IMR-90 (cell line): ENCODE measurements around the gene UNC93B1. TPM values are rescaled to one million over a fixed set of nuclear protein-coding genes. Genes with fewer than 3 reads are reported as not detected.

Experiments
- ATAC-seq: fragments of 200-7000 bp; cut with Tn5 transposase; 2 replicates; pipeline ENCODE4 v1.9.1; 2020; ENCODE audit warnings: low read depth, mild to moderate bottlenecking, moderate library complexity
- BruUV-seq: library from RNA; stranded (reverse); fragments of 400-500 nt; replicated peaks from 2 replicates; lab custom pipeline; 2021; lab: Mats Ljungman, UMichigan
- CTCF ChIA-PET: fragments of 300-600 bp; formaldehyde crosslinking; extraction: SDS; loops from one replicate; lab custom pipeline; 2021; ENCODE audit warnings: antibody characterized with exemption; lab: Yijun Ruan, JAX
- POLR2A ChIA-PET: fragments of 300-600 bp; sonication (Branson Sonifier 250); formaldehyde crosslinking; loops from one replicate; lab custom pipeline; 2022; ENCODE audit warnings: antibody characterized with exemption; ENCODE audit not compliant: unreplicated experiment; lab: Charles Lee
- DNase-seq: peaks from one replicate; pipeline ENCODE4 v3.0.0; 2013
- H2AFZ ChIP-seq: replicated peaks from 2 replicates; pipeline ENCODE3; 2013; ENCODE audit warnings: low read length, mild to moderate bottlenecking; ENCODE audit not compliant: poor library complexity
- H2AK5ac ChIP-seq: 2 replicates; pipeline ENCODE4 v1.6.1; 2013; ENCODE audit warnings: low read depth, low read length, inconsistent platforms
- H2AK9ac ChIP-seq: replicated peaks from 2 replicates; pipeline ENCODE3; 2013; ENCODE audit warnings: mild to moderate bottlenecking, low read depth, low read length, moderate library complexity; ENCODE audit not compliant: poor library complexity
- H2BK120ac ChIP-seq: 2 replicates; pipeline ENCODE4 v1.6.1; 2013; ENCODE audit warnings: low read depth, low read length, inconsistent platforms
- H2BK15ac ChIP-seq: 3 replicates; pipeline ENCODE4 v1.6.1; 2013; ENCODE audit warnings: low read depth, low read length, inconsistent platforms
- H2BK20ac ChIP-seq: 2 replicates; pipeline ENCODE4 v1.6.1; 2013; ENCODE audit warnings: low read depth, mild to moderate bottlenecking, inconsistent platforms, low read length, moderate library complexity
- H2BK5ac ChIP-seq: 2 replicates; pipeline ENCODE4 v1.6.1; 2013; ENCODE audit warnings: mild to moderate bottlenecking, low read depth, low read length, inconsistent platforms; ENCODE audit not compliant: poor library complexity, severe bottlenecking
- H3K14ac ChIP-seq: replicated peaks from 2 replicates; pipeline ENCODE4 v1.6.1; 2013; ENCODE audit warnings: low read depth, low read length, inconsistent platforms
- H3K18ac ChIP-seq: 2 replicates; pipeline ENCODE4 v1.6.1; 2013; ENCODE audit warnings: low read depth, low read length, control low read depth
- H3K23ac ChIP-seq: 2 replicates; pipeline ENCODE4 v1.6.1; 2013; ENCODE audit warnings: low read depth, low read length, inconsistent platforms
- H3K27ac ChIP-seq: 2 replicates; pipeline ENCODE4 v1.5.1; 2013; ENCODE audit warnings: mild to moderate bottlenecking, control low read depth, low read length; ENCODE audit not compliant: insufficient read depth
- H3K27me3 ChIP-seq: 2 replicates; pipeline ENCODE4 v1.6.1; 2013; ENCODE audit warnings: low read length; ENCODE audit not compliant: control insufficient read depth, insufficient read depth
- H3K36me3 ChIP-seq: 2 replicates; pipeline ENCODE4 v1.6.1; 2013; ENCODE audit warnings: low read length, mixed read lengths; ENCODE audit not compliant: control insufficient read depth, insufficient read depth
- H3K4ac ChIP-seq: 2 replicates; pipeline ENCODE4 v1.6.1; 2013; ENCODE audit warnings: low read depth, low read length, inconsistent platforms
- H3K4me1 ChIP-seq: 2 replicates; pipeline ENCODE4 v1.6.1; 2013; ENCODE audit warnings: low read length, mixed read lengths; ENCODE audit not compliant: control insufficient read depth, insufficient read depth
- H3K4me2 ChIP-seq: 2 replicates; pipeline ENCODE4 v1.6.1; 2013; ENCODE audit warnings: low read depth, mild to moderate bottlenecking, control low read depth, low read length, moderate library complexity
- H3K4me3 ChIP-seq: 2 replicates; pipeline ENCODE4 v1.5.1; 2013; ENCODE audit warnings: low read depth, mild to moderate bottlenecking, control low read depth, low read length, moderate library complexity; ENCODE audit not compliant: insufficient read depth
- H3K56ac ChIP-seq: 2 replicates; pipeline ENCODE4 v1.6.1; 2013; ENCODE audit warnings: low read length, inconsistent platforms; ENCODE audit not compliant: insufficient read depth; ENCODE audit errors: extremely low read depth
- H3K79me1 ChIP-seq, 2 experiments: 2 replicates each; pipeline ENCODE4 v1.6.1; 2013; ENCODE audit warnings: low read length in 2 of 2, inconsistent platforms in 1 of 2, low read depth in 1 of 2
- H3K9ac ChIP-seq: 2 replicates; pipeline ENCODE4 v1.6.1; 2013; ENCODE audit warnings: low read depth, low read length, control low read depth
- H3K9me1 ChIP-seq: 2 replicates; pipeline ENCODE4 v1.6.1; 2013; ENCODE audit warnings: low read length, inconsistent platforms; ENCODE audit not compliant: insufficient read depth
- H3K9me3 ChIP-seq: 2 replicates; pipeline ENCODE4 v1.6.1; 2013; ENCODE audit warnings: low read length; ENCODE audit not compliant: control insufficient read depth, insufficient read depth
- H4K20me1 ChIP-seq: 2 replicates; pipeline ENCODE4 v1.6.1; 2013; ENCODE audit warnings: low read length, inconsistent platforms; ENCODE audit not compliant: insufficient read depth
- H4K5ac ChIP-seq: 2 replicates; pipeline ENCODE4 v1.6.1; 2013; ENCODE audit warnings: mild to moderate bottlenecking, low read depth, low read length, control low read depth
- H4K8ac ChIP-seq, 2 experiments: 2 replicates each; pipeline ENCODE4 v1.6.1; 2013; ENCODE audit warnings: low read depth in 2 of 2, low read length in 2 of 2, control low read depth in 1 of 2, inconsistent platforms in 1 of 2
- H4K91ac ChIP-seq: 2 replicates; pipeline ENCODE4 v1.6.1; 2013; ENCODE audit warnings: low read depth, low read length, inconsistent platforms; ENCODE audit not compliant: insufficient read depth
- MAZ ChIP-seq: IDR thresholded peaks from 2 replicates; pipeline ENCODE4 v1.6.1; 2012; ENCODE audit warnings: low read depth, mild to moderate bottlenecking, low read length, improper control_type of control experiment, moderate library complexity, borderline replicate concordance
- MXI1 ChIP-seq: IDR thresholded peaks from 2 replicates; pipeline ENCODE4 v1.6.1; 2012; ENCODE audit warnings: low read depth, mild to moderate bottlenecking, low read length, moderate library complexity, borderline replicate concordance
- POLR2A ChIP-seq: IDR thresholded peaks from 2 replicates; pipeline ENCODE4 v1.6.1; 2012; ENCODE audit warnings: mild to moderate bottlenecking, low read depth, low read length
- RCOR1 ChIP-seq: IDR thresholded peaks from 2 replicates; pipeline ENCODE4 v1.6.1; 2012; ENCODE audit warnings: mild to moderate bottlenecking, low read length, improper control_type of control experiment; ENCODE audit not compliant: insufficient replicate concordance
- WGBS, 2 experiments: methylation state at CpG; one replicate each; pipeline versions ENCODE4 v1.1.5 to v1.1.7; 2013; ENCODE audit warnings: missing lambda C conversion rate in 2 of 2; ENCODE audit not compliant: insufficient read length in 1 of 2; ENCODE audit errors: extremely low coverage in 2 of 2; 5-methylcytosine and 5-hydroxymethylcytosine counted together
- dilution Hi-C: fragments of 300-500 bp; cut with HindIII; formaldehyde crosslinking; loops from one replicate; pipeline ENCODE4 v1.14.3; 2018; ENCODE audit warnings: low sequenced_read_pairs; ENCODE audit not compliant: unreplicated experiment
- in situ Hi-C: fragments of 300-500 bp; cut with MboI; formaldehyde crosslinking; loops from 3 replicates; pipeline ENCODE4 v1.14.3; 2019; ENCODE audit warnings: low sequenced_read_pairs, inconsistent platforms, mixed read lengths
- intact Hi-C: fragments of 100-400 bp; cut with micrococcal nuclease; formaldehyde crosslinking; loops from 2 replicates; pipeline ENCODE4 v1.10.0; 2022
- polyA plus RNA-seq, 3 experiments: library from polyadenylated mRNA; depleted of rRNA; stranded (reverse); fragments of >200 nt; gene quantifications; 2 replicates each; pipeline ENCODE4 v1.2.3, GENCODE V29; 2012; ENCODE audit warnings: low replicate concordance in 1 of 3
- total RNA-seq: library from RNA; depleted of rRNA; stranded (reverse); fragments of >200 nt; gene quantifications from 2 replicates; pipeline ENCODE4 v1.2.3, GENCODE V29; 2012

Gene UNC93B1
- total and polyA plus RNA-seq, 2 of the 4 experiments (the other 2 are of a cell fraction): 10.9 to 19.2 TPM

GRCh38 chr11:68038718-68039525 is 35.0 kb upstream of the UNC93B1 start, which contains the start of gene TCIRG1:
Gene TCIRG1, plus strand, starts transcription at chr11:68039025. Its CDS starts 2,247 bp downstream, at chr11:68041272.
- no peaks in the 10 kb centered on the region for H3K9me3 ChIP-seq
- H3K9me1 ChIP-seq: no peaks in the 10 kb centered on the region
- DNase-seq: peak; percentile 70
- peak within 1 kb of the TSS; percentile 74 for H3K4me3 ChIP-seq
- H4K20me1 ChIP-seq: no peaks in the 10 kb centered on the region; the same call in 1 of the 2 replicates
- H2BK15ac ChIP-seq: peak within 1 kb of the TSS; percentile 88; the same call in 1 of the 3 replicates
- peak within 1 kb of the TSS; percentile 95 for H3K4me2 ChIP-seq
- peak within 1 kb of the TSS; percentile 81 for H2BK5ac ChIP-seq
- H2AK9ac ChIP-seq: peak within 1 kb of the TSS; percentile 94
- peak within 1 kb of the TSS; percentile 93 for H4K5ac ChIP-seq
- peak within 1 kb of the TSS; percentile 80 for H3K56ac ChIP-seq
- H3K18ac ChIP-seq: peak within 1 kb of the TSS; percentile 59
- peaks cover 7 to 47% of the 10 kb centered on the region in 2 experiments; a peak in 3 of 4 replicates for H3K79me1 ChIP-seq
- no peak for TF ChIP-seq MXI1
- peak; percentile 70; the same call in 1 of the 2 replicates for TF ChIP-seq POLR2A
- TF ChIP-seq RCOR1: peak; percentile 87
- peak; percentile 38; the same call in 1 of the 2 replicates for TF ChIP-seq MAZ
- H4K8ac ChIP-seq: peak within 1 kb of the TSS; percentile 96 to 100
- peak within 1 kb of the TSS; percentile 89 for H3K9ac ChIP-seq
- no TSS peak for BruUV-seq
- H2BK20ac ChIP-seq: peak within 1 kb of the TSS; percentile 50; the same call in 1 of the 2 replicates
- H4K91ac ChIP-seq: peak within 1 kb of the TSS; percentile 99
- H2AFZ ChIP-seq: peak within 1 kb of the TSS; percentile 90
- CTCF ChIA-PET: no interaction called here
- peak within 1 kb of the TSS; percentile 94 for H3K23ac ChIP-seq
- H3K27ac ChIP-seq: peak within 1 kb of the TSS; percentile 85
- H2AK5ac ChIP-seq: peak within 1 kb of the TSS; percentile 91
- in situ Hi-C loops: no loop called here
- POLR2A ChIA-PET: interaction anchor here (1.4 kb wide), 1 partner anchor 28 kb away, joined by 4 read pairs; no protein-coding TSS in a partner anchor
- peak; percentile 85 for ATAC-seq
- H2BK120ac ChIP-seq: peak within 1 kb of the TSS; percentile 81
- WGBS, 2 experiments: 12% methylated on average over 14 of the region's 51 CpGs; no CpG with 5 or more reads in 1 of the 2 experiments
- intact Hi-C loops: no loop called here
- dilution Hi-C loops: no loop called here
- H3K4me1 ChIP-seq: peaks cover 25% of the 10 kb centered on the region
- H3K4ac ChIP-seq: peak within 1 kb of the TSS; percentile 97
- peaks cover 13% of the 10 kb centered on the region; the same call in 1 of the 2 replicates for H3K36me3 ChIP-seq
- peak within 1 kb of the TSS; percentile 96 for H3K14ac ChIP-seq
- no peaks in the 10 kb centered on the region for H3K27me3 ChIP-seq
